Activated naive CD4-positive, alpha-beta T cell (primary cell): ENCODE results near the gene LPGAT1.

Experiments
- DNase-seq, 4 experiments: peaks; one replicate each; lab custom pipeline; 2025; lab: John Stamatoyannopoulos, UW

Gene LPGAT1

GRCh38 chr1:211762206-211762605, 68.4 kb downstream of the LPGAT1 start:
- DNase-seq, result no peak

GRCh38 chr1:211761400-211761799, 69.2 kb downstream of the LPGAT1 start:
- no peak for DNase-seq

- DNase-seq, result no peak
Observed at GRCh38 chr1:211756471-211757020, 74.0 kb downstream of the LPGAT1 start.

- no peak for DNase-seq
Observed at GRCh38 chr1:211753649-211754251, 76.8 kb downstream of the LPGAT1 start.

GRCh38 chr1:211752951-211753486, 77.5 kb downstream of the LPGAT1 start:
- DNase-seq, result no peak

GRCh38 chr1:211752317-211752716, 78.2 kb downstream of the LPGAT1 start:
- no peak for DNase-seq

GRCh38 chr1:211751438-211751837, 79.1 kb downstream of the LPGAT1 start:
- no peak for DNase-seq

- no peak for DNase-seq
Observed at GRCh38 chr1:211750599-211750998, 80.0 kb downstream of the LPGAT1 start.

GRCh38 chr1:211749251-211749650, 81.3 kb downstream of the LPGAT1 start:
- DNase-seq, result no peak

GRCh38 chr1:211748810-211749209, 81.8 kb downstream of the LPGAT1 start:
- DNase-seq, result no peak

GRCh38 chr1:211742889-211743529, 87.6 kb downstream of the LPGAT1 start:
- DNase-seq, result no peak

- no peak for DNase-seq
Observed at GRCh38 chr1:211742272-211742671, 88.3 kb downstream of the LPGAT1 start.

- no peak for DNase-seq
Observed at GRCh38 chr1:211741788-211742187, 88.8 kb downstream of the LPGAT1 start.

GRCh38 chr1:211741116-211741515, 89.4 kb downstream of the LPGAT1 start:
- no peak for DNase-seq

GRCh38 chr1:211739671-211740411, 90.7 kb downstream of the LPGAT1 start:
- no peak for DNase-seq

GRCh38 chr1:211738691-211739301, 91.8 kb downstream of the LPGAT1 start:
- no peak for DNase-seq

- DNase-seq, result no peak
Observed at GRCh38 chr1:211738096-211738690, 92.4 kb downstream of the LPGAT1 start.

GRCh38 chr1:211737115-211738035, 93.2 kb downstream of the LPGAT1 start:
- DNase-seq, result no peak

GRCh38 chr1:211736351-211736915, 94.1 kb downstream of the LPGAT1 start:
- no peak for DNase-seq
